ENCODE data around the gene TAF1L.

Gene TAF1L

DNA sequence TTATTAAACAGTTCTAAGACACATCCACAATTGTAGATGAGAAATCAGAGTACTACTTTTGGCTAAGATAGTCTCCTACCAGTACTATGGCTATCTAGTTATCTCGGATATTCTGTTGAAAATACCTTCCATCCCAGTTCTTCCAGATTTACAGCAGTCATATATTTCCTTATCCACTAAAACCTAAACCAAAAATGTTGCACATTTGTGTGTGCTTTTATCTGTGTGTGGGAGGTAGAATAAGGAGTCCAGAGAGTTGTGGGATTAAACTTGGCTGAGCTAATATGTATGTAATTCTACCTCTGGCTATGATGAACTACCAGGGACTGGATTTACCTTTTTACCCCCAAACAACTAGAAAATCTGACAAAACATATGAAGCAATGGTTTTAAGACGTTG, 45.0 kb downstream of the TAF1L start:
- DNase-seq: no peak

DNA sequence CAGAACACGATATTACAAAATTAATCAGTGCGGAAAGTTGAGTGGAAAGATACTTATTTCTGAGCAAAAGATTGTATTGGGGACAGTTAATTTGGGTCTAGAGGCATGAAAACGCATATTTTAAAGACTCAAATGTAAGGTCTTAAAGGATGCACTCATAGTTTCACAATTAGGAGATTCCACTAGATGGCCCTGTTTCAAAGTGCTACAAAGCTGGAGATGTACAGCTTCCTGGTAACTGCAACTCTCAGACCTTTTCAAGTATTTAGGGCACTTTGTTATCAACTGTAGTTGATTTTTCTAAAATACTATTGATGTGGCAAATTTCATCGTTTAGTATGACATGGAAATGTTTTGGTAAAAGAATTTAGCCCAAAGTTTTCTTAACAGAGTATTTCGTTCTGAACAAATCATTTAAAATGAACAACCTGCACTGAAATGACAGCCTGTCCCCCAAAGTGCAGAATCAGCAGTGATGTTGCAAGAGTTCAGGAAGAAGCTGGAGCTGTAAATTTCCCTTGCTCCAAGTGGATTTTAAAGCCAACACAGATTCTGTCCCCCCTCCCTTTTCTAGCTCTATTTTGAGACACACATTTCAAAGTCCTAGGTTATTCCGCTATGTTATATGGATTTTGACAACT, 46.3 kb downstream of the TAF1L start:
- peak; percentile 18 for DNase-seq

DNA sequence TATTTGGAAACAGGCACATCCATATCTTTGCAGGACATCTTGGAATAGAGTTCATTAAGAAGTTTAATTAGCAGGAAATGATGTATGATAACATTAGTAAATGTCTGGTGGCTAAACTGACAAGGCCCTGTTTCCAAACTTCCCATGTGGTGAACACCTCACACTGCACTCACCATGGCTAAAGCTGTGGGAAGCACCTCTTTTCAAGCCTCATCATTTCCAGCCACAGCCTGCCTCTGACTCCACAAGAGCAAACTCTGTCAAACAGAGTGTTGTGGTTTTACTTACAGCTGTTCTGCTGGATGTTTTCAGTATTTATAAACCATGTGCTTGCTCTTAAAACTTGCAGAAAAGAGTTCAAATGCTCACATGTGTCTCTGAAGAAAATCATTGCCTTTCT, 47.6 kb downstream of the TAF1L start:
- DNase-seq: peak; percentile 6

DNA sequence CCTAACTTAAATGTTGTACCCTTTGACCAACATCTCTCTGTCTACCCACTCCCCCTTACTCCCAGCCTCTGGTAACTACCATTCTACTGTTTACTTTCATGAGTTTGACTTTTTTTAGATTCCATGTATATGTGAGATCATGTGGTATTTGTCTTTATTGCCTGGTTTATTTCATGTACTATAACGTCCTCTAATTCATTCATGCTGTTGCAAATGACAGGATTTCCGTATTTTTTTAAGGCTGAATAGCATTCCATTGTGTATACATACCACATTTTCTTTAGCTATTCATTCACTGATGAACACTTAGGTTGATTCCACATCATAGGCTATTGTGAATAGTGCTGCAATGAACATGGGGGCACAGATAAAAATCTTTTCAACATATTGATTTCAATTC, 50.7 kb downstream of the TAF1L start:
- DNase-seq: no peak

DNA sequence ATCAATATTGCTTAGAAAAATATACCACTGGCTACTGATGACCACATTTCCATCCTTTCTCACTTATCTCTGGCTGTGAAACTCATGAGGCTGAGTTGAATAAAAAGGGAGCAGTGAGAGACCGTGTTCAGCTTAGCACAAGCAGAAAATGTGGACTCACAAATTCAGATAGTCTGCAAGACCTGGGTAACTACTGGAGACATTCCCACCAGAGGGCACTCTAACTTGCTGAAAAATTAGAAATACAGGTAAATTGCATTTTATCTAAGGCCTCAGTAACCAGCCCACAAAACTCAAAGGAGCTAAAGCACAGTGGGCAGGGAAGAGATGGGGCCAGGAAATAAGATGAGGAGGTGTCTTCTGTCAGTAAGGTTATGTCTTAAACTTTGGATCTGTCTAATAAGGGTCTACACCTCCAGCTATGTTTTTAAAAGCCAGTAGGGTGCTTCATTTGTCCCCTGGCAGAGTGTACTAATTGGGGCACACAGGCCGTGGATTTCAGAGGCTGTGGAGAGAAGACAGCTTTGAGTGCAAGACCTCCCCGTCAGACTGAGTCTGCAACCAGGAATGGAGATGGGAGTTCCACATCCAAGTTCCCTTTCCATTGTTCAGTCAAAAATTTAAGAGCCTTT, 53.8 kb downstream of the TAF1L start:
- peak; percentile 51 for DNase-seq

GRCh38 chr9:32580631-32581300, 54.7 kb downstream of the TAF1L start:
- no peak for DNase-seq

DNA sequence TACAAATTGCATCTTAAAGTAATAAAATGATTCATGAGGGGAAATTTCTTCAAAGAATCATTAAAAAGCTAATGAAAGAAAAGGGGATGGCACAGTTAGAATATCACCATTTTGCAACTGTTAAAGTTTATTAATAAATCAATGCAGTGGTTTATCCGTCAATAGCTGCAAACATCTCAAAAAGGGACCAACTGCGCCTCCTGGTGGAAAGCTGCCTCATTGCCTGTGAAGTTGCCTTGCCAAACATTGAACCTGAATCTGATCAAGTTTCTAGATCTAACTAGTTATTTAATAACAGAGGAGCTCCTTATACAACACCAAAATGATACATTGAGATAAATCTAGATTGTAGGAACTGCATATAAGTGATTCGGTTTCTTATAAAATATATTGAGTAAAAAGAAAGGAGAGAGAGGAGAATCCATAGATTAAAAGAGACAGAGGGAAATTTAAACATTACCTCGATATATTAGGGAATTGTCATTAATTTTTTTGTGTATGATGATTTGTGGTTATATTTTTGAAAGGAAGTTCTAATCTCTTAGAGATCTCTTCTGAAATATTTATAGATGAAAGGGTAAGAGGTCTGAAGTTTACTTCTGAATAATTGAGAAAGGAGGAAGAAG, 55.6 kb downstream of the TAF1L start:
- peak; percentile 67 for DNase-seq

Measured in activated CD4-positive, alpha-beta T cell treated with anti-CD3 and anti-CD28 coated beads, Interleukin-2, amount 50 U/mL, for 16 hours (primary cell).